GM23338 (cell line): ENCODE data around the gene IFITM10. TPM values are rescaled to one million over a fixed set of nuclear protein-coding genes. Genes with fewer than 3 reads are reported as not detected.

Experiments
- ATAC-seq: fragments of 200-7000 bp; cut with Tn5 transposase; 3 replicates; pipeline ENCODE4 v1.9.1; 2020
- DNase-seq: peaks from one replicate; pipeline ENCODE4 v3.0.0-alpha.2; 2015; ENCODE audit warnings: low spot score
- H2AFZ ChIP-seq: fragments of 200-600 bp; sonication (generic); 2 replicates; pipeline ENCODE4 v1.8.0; 2016; ENCODE audit warnings: antibody characterized with exemption, mild to moderate bottlenecking, moderate library complexity
- H3F3A ChIP-seq: fragments of 200-600 bp; sonication (generic); replicated peaks from 2 replicates; pipeline ENCODE4 v1.8.0; 2017; ENCODE audit warnings: antibody characterized with exemption, mixed run types, low read depth
- H3K27ac ChIP-seq: fragments of 200-600 bp; sonication (generic); 2 replicates; pipeline ENCODE4 v1.6.1; 2016; ENCODE audit warnings: low read depth
- H3K27me3 ChIP-seq: fragments of 200-600 bp; sonication (generic); 2 replicates; pipeline ENCODE4 v1.8.0; 2016; ENCODE audit warnings: mild to moderate bottlenecking, mixed run types, moderate library complexity; ENCODE audit not compliant: insufficient read depth
- H3K36me3 ChIP-seq: fragments of 200-600 bp; sonication (generic); 2 replicates; pipeline ENCODE4 v1.8.0; 2016; ENCODE audit warnings: mild to moderate bottlenecking; ENCODE audit not compliant: insufficient read depth
- H3K4me1 ChIP-seq: fragments of 200-600 bp; sonication (generic); 2 replicates; pipeline ENCODE4 v1.8.0; 2016; ENCODE audit warnings: mild to moderate bottlenecking, moderate library complexity; ENCODE audit not compliant: insufficient read depth
- H3K4me2 ChIP-seq: fragments of 200-600 bp; sonication (generic); 2 replicates; pipeline ENCODE4 v1.7.1; 2017; ENCODE audit warnings: mixed run types
- H3K4me3 ChIP-seq: fragments of 200-600 bp; sonication (generic); 2 replicates; pipeline ENCODE4 v1.6.1; 2016; ENCODE audit warnings: mixed run types
- H3K79me2 ChIP-seq: fragments of 200-600 bp; sonication (generic); replicated peaks from 2 replicates; pipeline ENCODE4 v1.8.0; 2017; ENCODE audit warnings: mild to moderate bottlenecking; ENCODE audit not compliant: insufficient read depth
- H3K9me2 ChIP-seq: fragments of 200-600 bp; sonication (generic); 2 replicates; pipeline ENCODE4 v1.8.0; 2017; ENCODE audit not compliant: insufficient read depth
- H4K20me1 ChIP-seq: fragments of 200-600 bp; sonication (generic); replicated peaks from 2 replicates; pipeline ENCODE4 v1.8.0; 2017; ENCODE audit warnings: mild to moderate bottlenecking; ENCODE audit not compliant: insufficient read depth
- H3K27ac Mint-ChIP-seq: 2 replicates; pipeline ENCODE4 v1.8.0; 2020; ENCODE audit warnings: inconsistent platforms, mild to moderate bottlenecking, moderate library complexity, mixed read lengths
- H3K27me3 Mint-ChIP-seq: 3 replicates; pipeline ENCODE4 v1.8.0; 2022; ENCODE audit warnings: low read depth, mild to moderate bottlenecking, moderate library complexity, mixed read lengths, inconsistent platforms; ENCODE audit not compliant: insufficient read depth, poor library complexity
- H3K36me3 Mint-ChIP-seq: 3 replicates; pipeline ENCODE4 v1.8.0; 2021; ENCODE audit warnings: low read depth, mild to moderate bottlenecking, inconsistent platforms, moderate library complexity, mixed read lengths
- H3K4me1 Mint-ChIP-seq: 3 replicates; pipeline ENCODE4 v1.8.0; 2020; ENCODE audit warnings: mild to moderate bottlenecking, inconsistent platforms, mixed read lengths
- H3K4me3 Mint-ChIP-seq: 3 replicates; pipeline ENCODE4 v1.8.0; 2021; ENCODE audit warnings: moderate library complexity, mild to moderate bottlenecking, inconsistent platforms, mixed read lengths
- H3K9me3 Mint-ChIP-seq: 3 replicates; pipeline ENCODE4 v1.8.0; 2020; ENCODE audit warnings: moderate library complexity, mild to moderate bottlenecking, inconsistent platforms, mixed read lengths
- CREB1 ChIP-seq: fragments of 250-450 bp; sonication (Bioruptor Pico); IDR thresholded peaks from 2 replicates; pipeline ENCODE4 v1.5.0; 2020; ENCODE audit warnings: low read depth, mild to moderate bottlenecking, moderate library complexity
- CTCF ChIP-seq, 2 experiments: fragments of 200-600 bp in 1 of 2; sonication (generic) in 1 of 2; conservative IDR thresholded peaks; 2 replicates each; pipeline versions ENCODE4 v1.5.1 to v1.6.1; 2016 to 2017; ENCODE audit warnings: antibody characterized with exemption in 2 of 2, low read depth in 2 of 2, mild to moderate bottlenecking in 2 of 2, moderate library complexity in 1 of 2
- ETS1 ChIP-seq: IDR thresholded peaks from 2 replicates; pipeline ENCODE4 v1.6.1; 2016; ENCODE audit warnings: antibody characterized with exemption
- EZH2 ChIP-seq: fragments of 200-600 bp; sonication (generic); IDR thresholded peaks from one replicate; pipeline ENCODE4 v1.8.0; 2017; ENCODE audit warnings: antibody characterized with exemption, mild to moderate bottlenecking, low read depth; ENCODE audit not compliant: unreplicated experiment
- EZH2phosphoT487 ChIP-seq: fragments of 200-600 bp; sonication (generic); IDR thresholded peaks from one replicate; pipeline ENCODE4 v1.8.1; 2018; ENCODE audit warnings: antibody characterized with exemption; ENCODE audit not compliant: unreplicated experiment
- JUNB ChIP-seq: IDR thresholded peaks from one replicate; pipeline ENCODE4 v1.6.1; 2016; ENCODE audit warnings: antibody characterized with exemption; ENCODE audit not compliant: unreplicated experiment
- NANOG ChIP-seq: IDR thresholded peaks from 2 replicates; pipeline ENCODE4 v1.6.1; 2016; ENCODE audit warnings: antibody characterized with exemption, borderline replicate concordance
- POLR2AphosphoS5 ChIP-seq: IDR thresholded peaks from 2 replicates; pipeline ENCODE4 v1.6.1; 2016; ENCODE audit warnings: antibody characterized with exemption, low read depth
- REST ChIP-seq: IDR thresholded peaks from one replicate; pipeline ENCODE4 v1.6.1; 2018; ENCODE audit warnings: antibody characterized with exemption; ENCODE audit not compliant: unreplicated experiment
- STAT1 ChIP-seq: IDR thresholded peaks from one replicate; pipeline ENCODE4 v1.6.1; 2016; ENCODE audit warnings: antibody characterized with exemption; ENCODE audit not compliant: unreplicated experiment
- ZNF114 ChIP-seq: fragments of 250-450 bp; sonication (Bioruptor Pico); IDR thresholded peaks from 2 replicates; pipeline ENCODE4 v1.5.0; 2020; ENCODE audit warnings: mild to moderate bottlenecking, moderate library complexity
- ZNF331 ChIP-seq: fragments of 250-450 bp; sonication (Bioruptor Pico); IDR thresholded peaks from 2 replicates; pipeline ENCODE4 v1.5.0; 2020; ENCODE audit warnings: low read depth, mild to moderate bottlenecking, moderate library complexity
- ZNF462 ChIP-seq: fragments of 250-450 bp; sonication (Bioruptor Pico); IDR thresholded peaks from 2 replicates; pipeline ENCODE4 v1.5.0; 2020; ENCODE audit warnings: mild to moderate bottlenecking, moderate library complexity
- polyA plus RNA-seq: library from polyadenylated mRNA; unstranded; fragments of >200 nt; fragmentation: Nextera tagmentation; extraction: Ambion mirVana; gene quantifications from 2 replicates; pipeline ENCODE4 v1.2.1, GENCODE V29; 2016
- total RNA-seq: library from RNA; depleted of rRNA; stranded (reverse); fragments of >200 nt; shearing (Covaris generic); gene quantifications from 2 replicates; pipeline ENCODE4 v1.2.3, GENCODE V29; 2014

Gene IFITM10
- total and polyA plus RNA-seq, 2 experiments from 2014 or later: 0.06 TPM; not detected in 1

GRCh38 chr11:1727861-1728260 is 22.5 kb downstream of the IFITM10 start:
- Histone ChIP-seq H3F3A (peaks cover 8% of the 10 kb centered on the region; the same call in 1 of the 2 replicates), H2AFZ (no peak overlapping the region), H3K4me1 (no peaks in the 10 kb centered on the region), H3K79me2 (no peaks in the 10 kb centered on the region), H3K27ac (no peak overlapping the region), H4K20me1 (no peaks in the 10 kb centered on the region), H3K4me2 (no peak overlapping the region), H3K27me3 (no peaks in the 10 kb centered on the region), H3K4me3 (no peak overlapping the region), H3K36me3 (no peaks in the 10 kb centered on the region), H3K9me2 (no peaks in the 10 kb centered on the region)
- H3K27ac Mint-ChIP-seq: no peak overlapping the region
- TF ChIP-seq ZNF331 (CRISPR knock-in tag): no peak
- no peak for TF ChIP-seq ETS1
- TF ChIP-seq CREB1 (CRISPR knock-in tag): no peak
- TF ChIP-seq ZNF114 (CRISPR knock-in tag): no peak
- no peak for TF ChIP-seq NANOG
- TF ChIP-seq REST: no peak
- no peak for TF ChIP-seq CTCF (conservative IDR thresholded peaks at IDR 0.05; ENCODE audit: low read depth in 2 of 2)
- no peak for TF ChIP-seq EZH2
- no peak for TF ChIP-seq STAT1
- TF ChIP-seq POLR2AphosphoS5: no peak
- TF ChIP-seq ZNF462 (CRISPR knock-in tag): no peak
- no peak for TF ChIP-seq JUNB
- TF ChIP-seq EZH2phosphoT487: no peak
- H3K4me1 Mint-ChIP-seq: no peaks in the 10 kb centered on the region
- ATAC-seq (no peak), DNase-seq (no peak)
- H3K27me3 Mint-ChIP-seq: peaks cover 13% of the 10 kb centered on the region
- no peak overlapping the region for H3K4me3 Mint-ChIP-seq
- peaks cover 11% of the 10 kb centered on the region; the same call in 2 of the 3 replicates for H3K9me3 Mint-ChIP-seq
- no peaks in the 10 kb centered on the region for H3K36me3 Mint-ChIP-seq
